Right lobe of liver (tissue), 6 donors: ENCODE results near the gene METTL2A. TPM values are rescaled to one million over a fixed set of nuclear protein-coding genes. Genes with fewer than 3 reads are reported as not detected.
"Not testable (repeated sequence)": the region's sequence is repeated elsewhere in the genome, so short reads cannot be mapped to it uniquely, and the experiment has no call there.

Experiments
- ATAC-seq, 4 donors: fragments of 200-7000 bp; cut with Tn5 transposase; one replicate each; pipeline ENCODE4 v1.9.1; 2020; ENCODE audit warnings: mild to moderate bottlenecking in 4 of 4, moderate library complexity in 4 of 4
- DNase-seq, 3 donors: peaks; one replicate each; pipeline ENCODE4 v3.0.0-alpha.2; 2020
- H3K27ac ChIP-seq, 3 donors: fragments of 200-600 bp; one replicate each; pipeline ENCODE4 v1.8.0; 2022
- H3K27me3 ChIP-seq, 2 donors: fragments of 200-600 bp; one replicate each; pipeline ENCODE4 v1.8.0; 2022
- H3K36me3 ChIP-seq, 4 donors: fragments of 200-600 bp; sonication (generic) in 1 of 4; one replicate each; pipeline versions ENCODE4 v1.5.1 to v1.8.0; 2017 to 2022; ENCODE audit warnings: control low read depth in 1 of 4
- H3K4me1 ChIP-seq, 4 donors: fragments of 200-600 bp; sonication (generic) in 1 of 4; one replicate each; pipeline versions ENCODE4 v1.5.1 to v1.8.0; 2017 to 2022; ENCODE audit warnings: control low read depth in 1 of 4
- H3K4me3 ChIP-seq, 3 donors: fragments of 200-600 bp; one replicate each; pipeline ENCODE4 v1.8.0; 2022
- H3K9me3 ChIP-seq, 4 donors: fragments of 200-600 bp; sonication (generic) in 1 of 4; one replicate each; pipeline versions ENCODE4 v1.5.1 to v1.8.0; 2017 to 2022; ENCODE audit warnings: control low read depth in 1 of 4
- POLR2A ChIP-seq: fragments of 450-650 bp; IDR thresholded peaks from one replicate; pipeline ENCODE4 v1.6.1; 2017; ENCODE audit warnings: antibody characterized with exemption, mild to moderate bottlenecking
- WGBS: methylation state at CpG from one replicate; pipeline ENCODE4 v1.1.6; 2018; ENCODE audit warnings: low coverage, low lambda C conversion rate; ENCODE audit not compliant: insufficient coverage; ENCODE audit errors: missing lambda C conversion rate; 5-methylcytosine and 5-hydroxymethylcytosine counted together
- intact Hi-C, 2 donors: fragments of 100-400 bp; cut with DNase I; formaldehyde crosslinking; loops; one replicate each; pipeline versions ENCODE4 v1.11.2 to v1.14.1; 2022
- total RNA-seq, 6 experiments: library from RNA; depleted of rRNA in 2 of 6; stranded (reverse); fragments of >200 nt in 2 of 6; fragmentation: NEBNext Ultra II Directional in 3 of 6; extraction: Animal tissue kit (Norgen Biotek cat#: 25700) in 3 of 6; gene quantifications; one replicate each; pipeline versions ENCODE4 v1.1.0 to v1.2.4, GENCODE V29; 2016 to 2023
- TF ChIP-seq, protein P1 (sequence below), 4 donors: fragments of 200-600 bp in 3 of 4; fragments of 450-650 bp in 1 of 4; IDR thresholded peaks; one replicate each; pipeline versions ENCODE4 v1.5.1 to v1.8.0; 2016 to 2022; ENCODE audit warnings: antibody characterized with exemption in 4 of 4, mild to moderate bottlenecking in 2 of 4
- donor health status: DM: no; HTN: yes; CAD: no.
- donor health status: DM: no; HTN: no; CAD: no.
- donor health status: DM: no; HTN: no; CAD: no.
- donor health status: DM: no; HTN: yes; CAD: no.
- donor health status: DM: no; HTN: yes; CAD: no.

METTL2A gene
- total RNA-seq, 6 experiments from 2014 or later, result 8.0 to 12.1 (median 9.3) TPM

DNA sequence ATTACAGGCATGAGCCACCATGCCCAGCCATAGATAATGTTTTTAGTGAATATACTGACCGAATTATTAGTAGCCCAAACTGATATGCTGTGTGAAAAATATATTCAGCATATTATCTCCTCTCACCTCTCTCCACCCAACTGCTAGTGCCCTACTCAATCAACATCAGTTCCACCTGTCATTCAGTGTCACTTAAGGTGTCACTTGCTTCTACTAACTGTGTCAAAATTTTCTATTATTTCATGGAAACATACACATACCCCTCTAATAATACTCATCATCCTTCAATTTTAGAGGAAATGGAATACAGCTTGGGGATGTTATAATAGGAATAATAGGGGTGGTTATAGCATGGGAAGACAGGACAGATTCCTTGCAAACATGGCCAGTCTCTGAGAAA is 30.8 kb upstream of the METTL2A start:
- 0% methylated on average over 1 of the region's 1 CpG for WGBS
- Histone ChIP-seq H3K4me3 (no peak overlapping the region), H3K4me1 (no peaks in the 10 kb centered on the region), H3K36me3 (no peaks in the 10 kb centered on the region), H3K27ac (no peak overlapping the region), H3K27me3 (peaks cover 0 to 5% of the 10 kb centered on the region in 2 donors), H3K9me3 (no peaks in the 10 kb centered on the region)
- TF ChIP-seq, protein P1, sequence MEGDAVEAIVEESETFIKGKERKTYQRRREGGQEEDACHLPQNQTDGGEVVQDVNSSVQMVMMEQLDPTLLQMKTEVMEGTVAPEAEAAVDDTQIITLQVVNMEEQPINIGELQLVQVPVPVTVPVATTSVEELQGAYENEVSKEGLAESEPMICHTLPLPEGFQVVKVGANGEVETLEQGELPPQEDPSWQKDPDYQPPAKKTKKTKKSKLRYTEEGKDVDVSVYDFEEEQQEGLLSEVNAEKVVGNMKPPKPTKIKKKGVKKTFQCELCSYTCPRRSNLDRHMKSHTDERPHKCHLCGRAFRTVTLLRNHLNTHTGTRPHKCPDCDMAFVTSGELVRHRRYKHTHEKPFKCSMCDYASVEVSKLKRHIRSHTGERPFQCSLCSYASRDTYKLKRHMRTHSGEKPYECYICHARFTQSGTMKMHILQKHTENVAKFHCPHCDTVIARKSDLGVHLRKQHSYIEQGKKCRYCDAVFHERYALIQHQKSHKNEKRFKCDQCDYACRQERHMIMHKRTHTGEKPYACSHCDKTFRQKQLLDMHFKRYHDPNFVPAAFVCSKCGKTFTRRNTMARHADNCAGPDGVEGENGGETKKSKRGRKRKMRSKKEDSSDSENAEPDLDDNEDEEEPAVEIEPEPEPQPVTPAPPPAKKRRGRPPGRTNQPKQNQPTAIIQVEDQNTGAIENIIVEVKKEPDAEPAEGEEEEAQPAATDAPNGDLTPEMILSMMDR (IDR thresholded peaks at IDR 0.05), result no peak
- no peak for TF ChIP-seq POLR2A
- no peak for ATAC-seq
- intact Hi-C loops, result no loop called here
- no peak for DNase-seq

DNA sequence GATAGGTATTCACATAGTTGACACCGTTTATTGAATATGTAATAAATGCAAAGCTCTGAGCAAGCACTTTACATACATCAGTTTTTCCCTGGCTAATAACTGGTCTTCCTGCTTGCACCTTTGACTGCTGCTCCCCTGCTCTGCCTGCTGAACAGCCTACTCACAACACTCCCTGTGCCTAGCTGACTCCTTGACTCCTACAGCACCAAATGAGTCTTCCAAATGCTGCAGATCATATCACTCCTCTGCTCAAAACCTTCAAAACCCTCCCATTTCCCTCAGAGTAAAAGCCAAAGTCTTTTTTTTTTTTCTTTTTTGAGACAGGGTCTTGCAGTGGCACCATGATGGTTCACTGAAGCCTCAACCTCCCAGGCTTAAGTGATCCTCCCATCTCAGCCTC is 24.8 kb upstream of the METTL2A start:
- no peaks in the 10 kb centered on the region for H3K36me3 ChIP-seq
- no peak overlapping the region for H3K4me3 ChIP-seq
- H3K9me3 ChIP-seq, result no peaks in the 10 kb centered on the region
- ATAC-seq (no peak), DNase-seq (no peak)
- TF ChIP-seq, protein P1 (IDR thresholded peaks at IDR 0.05), result no peak
- TF ChIP-seq POLR2A, result no peak
- no peak overlapping the region for H3K27ac ChIP-seq
- 100% methylated on average over 1 of the region's 1 CpG for WGBS
- peaks cover 0 to 4% of the 10 kb centered on the region in 2 donors for H3K27me3 ChIP-seq
- intact Hi-C loops, result no loop called here
- H3K4me1 ChIP-seq, result no peaks in the 10 kb centered on the region

DNA sequence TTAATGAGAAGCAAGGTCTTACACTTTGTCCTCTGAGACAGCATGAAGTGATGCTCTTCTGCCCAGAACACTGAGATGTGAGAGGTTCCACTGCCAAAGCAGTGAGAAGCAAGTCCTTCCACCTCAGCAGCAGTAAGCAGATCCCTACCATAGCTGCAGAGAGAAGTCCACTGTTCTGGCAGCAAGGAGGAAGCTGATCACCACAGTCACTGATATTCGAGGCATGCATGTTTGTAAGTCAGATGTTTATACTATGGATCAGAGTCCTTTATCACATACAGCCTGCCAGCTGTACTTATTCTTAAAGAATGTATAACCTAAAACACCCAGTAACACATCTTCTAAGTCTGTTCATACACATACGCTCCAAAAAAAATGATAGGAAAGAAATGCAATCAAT is 18.2 kb upstream of the METTL2A start:
- no peaks in the 10 kb centered on the region for H3K36me3 ChIP-seq
- no peaks in the 10 kb centered on the region for H3K9me3 ChIP-seq
- H3K4me1 ChIP-seq, result no peaks in the 10 kb centered on the region
- TF ChIP-seq, protein P1 (IDR thresholded peaks at IDR 0.05), result no peak
- TF ChIP-seq POLR2A, result no peak
- DNase-seq, result no peak
- intact Hi-C loops, result no loop called here
- H3K27ac ChIP-seq, result no peak overlapping the region
- no peaks in the 10 kb centered on the region for H3K27me3 ChIP-seq
- no peak overlapping the region for H3K4me3 ChIP-seq
- no peak for ATAC-seq
- WGBS, result 44% methylated on average over 2 of the region's 2 CpGs

DNA sequence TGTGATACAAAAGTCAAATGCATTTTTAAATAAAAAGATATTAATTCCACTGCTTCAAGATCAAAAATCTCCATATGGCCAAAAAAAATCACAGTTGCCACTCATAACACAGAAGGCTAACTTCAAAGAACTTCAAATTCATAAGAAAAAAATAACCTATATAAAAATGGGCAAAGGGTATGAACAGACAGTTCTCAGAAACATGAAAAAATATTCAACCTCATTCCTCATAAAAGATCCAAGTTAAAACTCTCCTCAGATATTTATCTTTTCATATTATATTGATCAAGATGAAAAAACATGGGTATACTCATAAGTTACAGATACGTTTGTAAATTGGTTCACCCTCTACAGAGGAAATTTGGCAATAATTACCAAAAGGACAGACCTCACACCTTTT is 10.6 kb upstream of the METTL2A start:
- H3K4me3 ChIP-seq, H3K4me1 ChIP-seq, DNase-seq, H3K9me3 ChIP-seq, H3K36me3 ChIP-seq, H3K27ac ChIP-seq, intact Hi-C loops, H3K27me3 ChIP-seq, ATAC-seq: not testable (repeated sequence)
- 63% methylated on average over 1 of the region's 1 CpG for WGBS

DNA sequence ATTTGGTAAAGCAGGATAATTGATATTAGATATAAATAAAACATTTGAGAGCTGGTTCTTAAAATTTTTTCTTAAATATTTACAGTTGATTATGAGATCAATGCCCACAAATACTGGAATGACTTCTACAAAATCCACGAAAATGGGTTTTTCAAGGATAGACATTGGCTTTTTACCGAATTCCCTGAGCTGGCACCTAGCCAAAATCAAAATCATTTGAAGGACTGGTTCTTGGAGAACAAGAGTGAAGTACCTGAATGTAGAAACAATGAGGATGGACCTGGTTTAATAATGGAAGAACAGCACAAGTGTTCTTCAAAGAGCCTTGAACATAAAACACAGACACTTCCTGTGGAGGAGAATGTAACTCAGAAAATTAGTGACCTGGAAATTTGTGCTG is 2.5 kb downstream of the METTL2A start:
- H3K4me3 ChIP-seq, H3K27me3 ChIP-seq, ATAC-seq, H3K4me1 ChIP-seq, H3K36me3 ChIP-seq, H3K9me3 ChIP-seq, H3K27ac ChIP-seq, intact Hi-C loops, DNase-seq: not testable (repeated sequence)
- 69% methylated on average over 2 of the region's 2 CpGs for WGBS

DNA sequence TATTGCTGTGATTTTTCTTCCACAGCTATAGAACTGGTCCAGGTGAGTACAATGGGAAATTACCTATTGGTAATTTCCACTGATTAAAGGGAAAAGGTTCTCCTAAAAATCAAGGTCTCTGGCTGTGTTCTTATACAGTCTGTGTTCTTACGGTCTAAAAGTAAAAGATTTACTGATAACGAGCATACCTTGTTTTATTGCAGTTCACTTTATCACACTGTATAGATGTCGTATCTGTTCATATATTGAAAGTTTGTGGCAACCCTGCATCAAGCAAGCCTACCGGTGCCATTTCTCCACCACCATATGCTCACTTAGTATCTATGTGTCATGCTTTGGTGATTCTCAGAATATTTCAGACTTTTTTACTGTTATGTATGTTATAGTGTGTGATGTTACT is 11.6 kb downstream of the METTL2A start:
- H3K4me3 ChIP-seq, H3K36me3 ChIP-seq, H3K4me1 ChIP-seq, H3K27ac ChIP-seq, H3K9me3 ChIP-seq, DNase-seq, intact Hi-C loops, ATAC-seq, H3K27me3 ChIP-seq: not testable (repeated sequence)
- 97% methylated on average over 4 of the region's 4 CpGs for WGBS

DNA sequence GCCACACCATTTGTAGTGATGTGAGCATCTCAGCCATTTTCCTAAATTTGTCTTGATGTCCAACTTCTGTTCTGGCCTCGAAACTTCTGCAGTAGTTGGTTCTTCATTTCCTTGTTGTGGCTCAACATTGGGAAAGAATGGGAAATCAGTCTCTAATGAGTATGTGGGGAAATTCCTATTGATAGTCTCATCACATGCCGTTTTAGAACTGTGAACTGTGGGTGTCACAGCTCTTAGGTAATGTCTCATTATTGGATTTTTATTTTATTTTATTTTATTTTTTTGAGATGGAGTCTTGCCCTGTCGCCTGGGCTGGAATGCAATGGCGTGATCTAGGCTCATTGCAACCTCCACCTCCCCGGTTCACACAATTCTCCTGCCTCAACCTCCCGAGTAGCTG is 17.5 kb downstream of the METTL2A start:
- H3K27me3 ChIP-seq, H3K4me3 ChIP-seq, ATAC-seq, H3K27ac ChIP-seq, intact Hi-C loops, DNase-seq, H3K4me1 ChIP-seq, H3K9me3 ChIP-seq: not testable (repeated sequence)
- 87% methylated on average over 4 of the region's 6 CpGs for WGBS
- peaks cover 0 to 21% (median 13%) of the 10 kb centered on the region in 4 donors for H3K36me3 ChIP-seq
